PFSK-1 (cell line): ENCODE results near the gene SORBS2.

Experiments
- FOXP2 ChIP-seq: optimal IDR thresholded peaks from 2 replicates; pipeline ENCODE3; 2011; ENCODE audit warnings: borderline replicate concordance, control low read depth, inconsistent platforms; ENCODE audit not compliant: insufficient read depth; ENCODE audit errors: extremely low read length, extremely low read depth
- POLR2AphosphoS5 ChIP-seq: IDR thresholded peaks from 2 replicates; pipeline ENCODE4 v1.6.1; 2012; ENCODE audit warnings: low read depth, mild to moderate bottlenecking, control low read depth, low read length, moderate library complexity
- SIN3A ChIP-seq: IDR thresholded peaks from 2 replicates; pipeline ENCODE4 v1.6.1; 2012; ENCODE audit warnings: mild to moderate bottlenecking, low read length, moderate library complexity, borderline replicate concordance; ENCODE audit not compliant: insufficient read depth
- TAF1 ChIP-seq: IDR thresholded peaks from 2 replicates; pipeline ENCODE4 v1.6.1; 2012; ENCODE audit warnings: low read length, control low read depth, borderline replicate concordance; ENCODE audit not compliant: insufficient read depth
- TF ChIP-seq, protein P1 (sequence below), 2 experiments: IDR thresholded peaks; 2 replicates each; pipeline versions ENCODE4 v1.6.1 to v1.8.0; 2011 to 2012; ENCODE audit warnings: low read depth in 2 of 2, low read length in 2 of 2, control low read depth in 1 of 2, inconsistent platforms in 1 of 2, mild to moderate bottlenecking in 1 of 2, moderate library complexity in 1 of 2; ENCODE audit not compliant: insufficient read depth in 1 of 2

Gene SORBS2

DNA sequence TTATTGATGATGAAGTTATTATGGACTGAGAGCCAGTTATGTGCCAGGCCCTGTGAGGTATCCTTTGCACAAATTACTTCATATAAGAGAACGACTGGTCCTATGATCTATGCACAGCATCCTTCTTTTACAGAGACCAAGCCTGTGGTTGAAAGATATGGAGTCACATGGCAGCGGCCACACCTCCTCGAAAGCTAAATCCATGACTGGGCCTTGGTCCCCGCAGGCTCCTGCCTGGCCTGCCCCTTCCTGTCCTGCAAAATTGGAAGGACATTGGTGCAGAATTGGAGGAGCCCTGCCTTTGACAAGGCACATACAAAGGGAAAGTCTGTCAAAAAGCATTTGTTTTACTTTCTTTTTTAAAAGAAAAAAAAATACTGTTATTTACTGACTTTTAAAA, 18.3 kb downstream of the SORBS2 start:
- no peak for TF ChIP-seq POLR2AphosphoS5
- TF ChIP-seq TAF1: no peak
- no peak for TF ChIP-seq FOXP2
- TF ChIP-seq, protein P1, sequence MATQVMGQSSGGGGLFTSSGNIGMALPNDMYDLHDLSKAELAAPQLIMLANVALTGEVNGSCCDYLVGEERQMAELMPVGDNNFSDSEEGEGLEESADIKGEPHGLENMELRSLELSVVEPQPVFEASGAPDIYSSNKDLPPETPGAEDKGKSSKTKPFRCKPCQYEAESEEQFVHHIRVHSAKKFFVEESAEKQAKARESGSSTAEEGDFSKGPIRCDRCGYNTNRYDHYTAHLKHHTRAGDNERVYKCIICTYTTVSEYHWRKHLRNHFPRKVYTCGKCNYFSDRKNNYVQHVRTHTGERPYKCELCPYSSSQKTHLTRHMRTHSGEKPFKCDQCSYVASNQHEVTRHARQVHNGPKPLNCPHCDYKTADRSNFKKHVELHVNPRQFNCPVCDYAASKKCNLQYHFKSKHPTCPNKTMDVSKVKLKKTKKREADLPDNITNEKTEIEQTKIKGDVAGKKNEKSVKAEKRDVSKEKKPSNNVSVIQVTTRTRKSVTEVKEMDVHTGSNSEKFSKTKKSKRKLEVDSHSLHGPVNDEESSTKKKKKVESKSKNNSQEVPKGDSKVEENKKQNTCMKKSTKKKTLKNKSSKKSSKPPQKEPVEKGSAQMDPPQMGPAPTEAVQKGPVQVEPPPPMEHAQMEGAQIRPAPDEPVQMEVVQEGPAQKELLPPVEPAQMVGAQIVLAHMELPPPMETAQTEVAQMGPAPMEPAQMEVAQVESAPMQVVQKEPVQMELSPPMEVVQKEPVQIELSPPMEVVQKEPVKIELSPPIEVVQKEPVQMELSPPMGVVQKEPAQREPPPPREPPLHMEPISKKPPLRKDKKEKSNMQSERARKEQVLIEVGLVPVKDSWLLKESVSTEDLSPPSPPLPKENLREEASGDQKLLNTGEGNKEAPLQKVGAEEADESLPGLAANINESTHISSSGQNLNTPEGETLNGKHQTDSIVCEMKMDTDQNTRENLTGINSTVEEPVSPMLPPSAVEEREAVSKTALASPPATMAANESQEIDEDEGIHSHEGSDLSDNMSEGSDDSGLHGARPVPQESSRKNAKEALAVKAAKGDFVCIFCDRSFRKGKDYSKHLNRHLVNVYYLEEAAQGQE (IDR thresholded peaks at IDR 0.05; ENCODE audit: insufficient read depth in 1 of 2, low read depth in 2 of 2, low read length in 2 of 2): no peak
- no peak for TF ChIP-seq SIN3A

DNA sequence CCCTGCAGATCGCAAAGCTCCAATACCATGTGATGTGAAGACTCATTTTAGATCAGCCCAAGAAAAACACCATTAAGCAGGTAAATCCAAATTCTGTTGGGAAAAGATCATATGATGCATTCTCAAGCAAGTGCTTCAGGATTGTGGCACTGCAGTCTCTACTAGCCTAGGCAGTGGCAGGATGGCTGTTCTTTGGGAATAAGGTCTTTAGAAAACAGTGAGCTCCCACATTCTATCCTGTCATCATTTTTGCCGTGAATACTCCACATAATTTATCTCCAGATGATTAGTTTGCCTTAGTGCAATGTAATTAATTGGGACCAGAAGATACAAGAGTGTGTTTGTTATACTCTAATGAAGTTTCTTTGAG, 18.9 kb downstream of the SORBS2 start:
- no peak for TF ChIP-seq SIN3A
- TF ChIP-seq TAF1: no peak
- TF ChIP-seq, protein P1 (IDR thresholded peaks at IDR 0.05; ENCODE audit: insufficient read depth in 1 of 2, low read depth in 2 of 2, low read length in 2 of 2): no peak
- TF ChIP-seq POLR2AphosphoS5: no peak
- TF ChIP-seq FOXP2: no peak

DNA sequence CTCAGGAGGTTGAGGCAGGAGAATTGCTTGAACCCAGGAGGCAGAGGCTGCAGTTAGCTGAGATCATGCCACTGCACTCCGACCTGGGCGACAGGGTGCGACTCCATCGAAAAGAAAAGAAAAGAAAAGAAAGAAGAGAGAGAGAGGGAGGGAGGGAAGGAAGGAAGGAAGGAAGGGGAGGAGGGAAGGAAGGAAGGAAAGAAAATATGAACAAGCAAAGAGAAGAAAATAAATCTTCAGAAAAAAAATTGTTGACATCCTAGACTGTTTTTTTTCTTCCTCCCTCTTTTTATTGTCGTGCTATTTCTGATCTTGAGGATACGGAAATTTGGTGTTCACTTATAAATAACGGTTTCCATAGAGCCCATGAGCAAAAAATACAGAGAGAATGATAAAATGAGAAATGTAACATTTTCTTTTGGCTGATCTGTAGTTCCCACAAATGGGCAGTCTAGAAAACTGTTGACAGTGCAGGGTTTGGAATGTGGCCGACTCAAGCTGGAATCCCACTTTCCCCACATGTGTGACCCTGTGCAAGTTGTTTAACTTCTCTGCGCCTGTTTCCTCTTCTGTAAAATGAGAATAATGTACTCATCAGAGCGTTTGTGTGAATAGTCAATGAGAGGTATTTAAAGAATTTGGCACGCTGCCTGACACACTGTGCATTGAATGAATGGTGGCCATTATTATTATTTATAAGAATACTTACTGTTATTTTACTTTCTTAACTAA, 19.4 kb downstream of the SORBS2 start:
- TF ChIP-seq POLR2AphosphoS5 (no peak), FOXP2 (no peak), TAF1 (no peak), SIN3A (no peak)
- TF ChIP-seq, protein P1 (IDR thresholded peaks at IDR 0.05; ENCODE audit: insufficient read depth in 1 of 2, low read depth in 2 of 2, low read length in 2 of 2): no peak

GRCh38 chr4:185787926-185788679, 23.9 kb downstream of the SORBS2 start:
- TF ChIP-seq FOXP2 (no peak), TAF1 (no peak), POLR2AphosphoS5 (no peak), SIN3A (no peak)
- TF ChIP-seq, protein P1 (IDR thresholded peaks at IDR 0.05; ENCODE audit: insufficient read depth in 1 of 2, low read depth in 2 of 2, low read length in 2 of 2): no peak
